HuH-7 (cell line): ENCODE data around the gene PSAP.

Experiments used
- DNase-seq: peaks from one replicate; pipeline ENCODE4 v3.0.0; 2011; ENCODE audit warnings: low spot score

PSAP gene

DNA sequence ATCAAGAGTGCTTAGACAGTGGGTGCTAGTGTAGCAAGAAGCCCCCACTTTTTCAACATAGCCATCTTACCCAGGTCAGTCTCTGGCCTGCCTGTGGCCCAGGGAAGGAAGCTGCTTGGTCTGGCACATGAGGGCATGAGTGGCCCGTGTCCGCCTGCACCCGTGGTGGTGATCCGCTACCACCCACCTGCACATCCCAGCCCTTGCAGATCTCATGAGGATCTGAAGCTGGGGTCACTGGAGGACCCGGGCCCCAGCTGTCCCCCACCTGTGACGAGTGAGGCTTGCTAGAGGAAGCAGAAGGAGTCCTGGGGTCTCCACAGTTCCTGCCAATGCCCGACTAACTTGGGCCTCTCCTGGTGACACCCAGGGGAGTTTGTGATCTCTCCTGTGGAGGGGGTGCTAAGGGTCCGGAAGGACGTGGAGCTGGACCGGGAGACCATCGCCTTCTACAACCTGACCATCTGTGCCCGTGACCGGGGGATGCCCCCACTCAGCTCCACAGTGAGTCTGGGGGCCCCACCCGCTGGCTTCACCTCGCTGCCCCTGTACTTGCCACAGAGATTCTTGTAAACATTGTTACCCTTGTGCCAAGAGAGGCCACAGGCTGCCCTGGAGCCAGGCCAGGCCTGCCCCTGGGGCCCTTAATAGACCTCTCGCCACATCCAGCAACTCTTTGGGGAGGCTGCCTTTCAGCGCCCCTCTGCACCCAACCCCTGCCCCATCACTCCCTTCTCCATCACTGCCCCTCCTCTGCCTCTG, 67.0 kb downstream of the PSAP start:
- no peak for DNase-seq

GRCh38 chr10:71782917-71783490, 68.0 kb downstream of the PSAP start:
- DNase-seq, result no peak

DNA sequence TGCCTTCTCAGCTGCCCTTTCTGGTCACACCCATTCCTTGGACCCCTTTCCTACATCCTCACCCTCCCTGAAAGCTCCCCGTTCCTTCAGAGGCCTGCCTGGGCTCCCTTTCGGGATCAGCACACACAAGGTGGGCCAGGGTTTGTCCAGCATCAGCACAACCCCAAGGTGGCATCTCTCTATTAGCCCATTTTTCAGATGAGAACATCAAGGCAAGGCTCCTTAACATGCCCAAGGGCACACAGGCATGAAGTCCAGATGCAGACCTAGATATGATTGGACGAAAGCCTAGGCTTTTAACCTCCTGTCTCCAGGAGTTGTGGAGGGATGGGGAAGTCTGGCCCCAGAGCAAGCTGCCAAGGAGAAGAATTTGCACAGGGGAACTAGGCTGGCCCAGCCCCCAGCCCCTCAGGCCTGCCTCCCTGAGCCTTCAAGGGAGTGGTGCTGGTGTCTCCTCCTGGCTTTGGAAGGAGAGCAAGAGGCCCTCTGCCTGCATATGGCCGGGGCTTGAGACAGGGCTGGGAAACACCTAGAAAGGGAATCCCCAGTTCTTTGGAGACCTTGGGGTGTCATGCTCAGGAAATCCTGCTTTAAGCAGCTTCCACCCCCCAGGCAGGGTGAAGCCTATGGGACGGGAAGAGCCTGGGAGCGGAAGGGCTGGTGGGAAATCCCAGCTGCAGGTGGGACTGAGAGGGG, 68.7 kb downstream of the PSAP start:
- no peak for DNase-seq

GRCh38 chr10:71780719-71781118, 70.3 kb downstream of the PSAP start:
- DNase-seq, result no peak

DNA sequence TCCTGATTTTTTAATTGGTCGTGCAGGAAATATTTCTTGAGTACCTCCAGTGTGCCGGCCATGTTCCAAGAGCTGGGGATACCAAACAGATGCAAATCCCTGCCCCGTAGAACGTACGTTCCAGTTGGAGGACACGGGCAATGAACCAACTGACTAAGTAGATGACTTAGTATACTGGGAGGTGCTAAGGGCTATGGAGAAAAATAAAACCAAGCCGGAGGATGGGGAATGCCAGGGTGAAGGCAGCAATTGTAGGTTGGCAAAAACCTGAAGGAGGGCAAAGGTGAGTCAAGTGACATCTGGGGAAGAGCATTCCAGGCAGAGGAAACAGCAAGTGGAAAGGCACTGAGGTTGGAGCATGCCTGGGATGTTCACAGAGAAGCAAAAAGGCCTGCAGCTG, 70.9 kb downstream of the PSAP start:
- DNase-seq, result no peak

DNA sequence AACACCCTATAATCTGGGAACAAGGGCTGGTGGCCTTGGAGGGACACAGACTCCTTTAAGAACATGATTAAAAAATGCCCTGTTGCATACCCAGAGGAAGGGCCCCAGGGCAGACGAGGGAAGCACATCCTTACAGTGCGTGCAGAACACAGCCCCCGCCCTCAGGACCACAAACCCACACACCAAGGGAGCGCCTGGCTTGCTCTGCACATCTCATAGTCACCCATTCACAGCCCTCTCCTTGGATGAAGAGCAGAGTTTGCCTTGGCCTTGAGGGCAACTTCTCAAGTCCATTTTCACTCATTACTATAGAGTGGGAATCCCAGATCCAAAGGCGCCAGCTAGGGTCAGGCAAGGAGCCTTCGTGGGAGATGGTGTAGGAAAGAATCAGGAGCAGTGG, 71.4 kb downstream of the PSAP start:
- DNase-seq, result no peak

DNA sequence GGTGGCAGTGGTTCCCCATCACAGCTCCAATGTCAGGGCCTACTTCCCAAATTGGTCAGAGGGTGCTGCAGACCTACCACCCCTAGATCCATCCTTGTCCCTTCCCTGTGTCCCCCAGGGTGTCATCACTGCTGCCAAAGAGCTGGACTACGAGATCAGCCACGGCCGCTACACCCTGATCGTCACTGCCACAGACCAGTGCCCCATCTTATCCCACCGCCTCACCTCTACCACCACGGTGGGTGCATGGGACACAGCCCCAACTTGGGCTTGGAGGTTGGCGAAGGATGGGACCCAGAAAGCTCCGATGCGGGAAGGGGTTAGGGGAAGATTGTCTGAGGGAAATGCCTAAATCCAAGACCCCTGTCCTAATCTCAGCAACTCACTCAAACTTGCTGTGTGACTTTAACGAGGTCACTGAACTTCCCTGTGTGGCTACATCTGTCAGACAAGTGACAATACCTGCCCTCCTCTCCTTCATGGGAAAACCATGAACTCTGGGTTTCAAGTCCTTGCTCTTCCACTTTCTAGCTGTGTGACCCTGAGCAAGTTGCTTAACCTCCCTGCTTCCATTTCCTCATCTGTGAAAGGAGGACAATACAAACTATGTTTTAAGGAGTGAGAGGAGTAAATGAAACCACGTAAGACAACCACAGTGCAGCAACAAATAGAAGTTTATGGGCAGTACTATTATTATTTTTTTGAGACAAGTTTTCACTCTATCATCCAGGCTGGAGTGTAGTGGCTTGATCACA, 72.8 kb downstream of the PSAP start:
- DNase-seq, result no peak

- no peak for DNase-seq
Observed at GRCh38 chr10:71777213-71777985, 73.7 kb downstream of the PSAP start.

DNA sequence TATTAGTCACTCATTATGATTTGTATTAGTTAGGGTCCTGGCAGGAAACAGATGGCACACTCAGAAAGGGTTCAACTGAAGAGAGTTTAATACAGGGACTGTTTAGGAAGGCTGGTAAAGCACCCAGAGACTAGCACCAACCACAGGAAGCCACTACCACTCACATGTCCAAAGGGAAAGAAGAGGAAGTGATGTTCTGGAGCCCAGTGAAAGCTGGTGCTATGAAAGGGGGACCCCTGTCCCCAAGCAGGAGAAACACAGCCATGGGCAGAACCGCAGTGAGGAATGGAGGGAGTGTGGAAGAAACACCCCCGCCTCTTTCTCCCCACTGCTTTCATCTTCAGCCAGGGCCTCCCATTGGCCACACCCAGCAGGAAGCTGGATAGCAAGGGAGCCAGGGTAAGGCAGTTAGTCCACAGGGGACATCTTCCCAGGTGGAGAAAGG, 74.5 kb downstream of the PSAP start:
- DNase-seq, result no peak

DNA sequence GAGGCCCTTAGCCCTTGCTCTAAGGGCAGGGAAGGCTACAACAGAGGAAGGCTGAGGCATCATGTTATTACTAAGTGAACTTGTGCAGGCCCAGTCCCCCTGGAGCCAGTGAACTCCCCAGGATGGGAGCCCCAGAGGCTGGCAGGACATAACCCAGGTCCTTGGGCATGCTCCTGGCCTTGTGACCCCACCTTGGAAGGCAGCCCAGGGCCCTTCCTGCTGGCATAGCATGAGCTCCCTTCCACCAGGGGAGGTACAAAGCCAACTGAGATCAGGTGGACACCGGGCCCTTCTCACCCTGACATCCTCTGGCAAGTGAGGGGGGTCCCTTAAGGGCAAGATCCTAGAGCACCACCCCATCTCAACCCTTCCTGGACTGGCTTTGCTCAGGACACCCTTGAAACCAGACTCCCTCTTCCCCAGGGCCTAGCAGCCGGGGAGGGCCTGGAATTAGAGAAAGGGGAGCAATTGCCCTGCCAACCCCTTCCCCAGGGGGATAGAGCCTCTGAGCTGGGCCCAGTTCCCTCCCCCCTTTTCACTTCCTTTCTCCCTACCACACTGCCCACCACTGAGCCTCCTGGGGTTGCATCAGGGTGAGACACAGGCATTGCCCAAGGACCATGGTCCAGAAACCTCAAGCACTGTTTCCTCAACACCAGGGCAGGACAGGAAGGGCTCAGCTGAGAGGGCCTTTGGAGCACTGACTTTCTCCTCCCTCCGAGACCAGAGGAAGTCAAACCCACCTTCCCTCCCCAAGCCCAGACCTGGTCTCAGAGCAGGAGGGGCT, 75.9 kb downstream of the PSAP start:
- no peak for DNase-seq

- peak; percentile 86 for DNase-seq
Observed at GRCh38 chr10:71773221-71773971, 77.7 kb downstream of the PSAP start, which contains the start of gene VSIR. TSS of gene VSIR (minus strand) at chr10:71773520. CDS start at chr10:71773439, 81 bp downstream.

GRCh38 chr10:71772832-71773220, 78.2 kb downstream of the PSAP start:
- DNase-seq, result no peak

GRCh38 chr10:71771821-71772617, 79.0 kb downstream of the PSAP start:
- no peak for DNase-seq

DNA sequence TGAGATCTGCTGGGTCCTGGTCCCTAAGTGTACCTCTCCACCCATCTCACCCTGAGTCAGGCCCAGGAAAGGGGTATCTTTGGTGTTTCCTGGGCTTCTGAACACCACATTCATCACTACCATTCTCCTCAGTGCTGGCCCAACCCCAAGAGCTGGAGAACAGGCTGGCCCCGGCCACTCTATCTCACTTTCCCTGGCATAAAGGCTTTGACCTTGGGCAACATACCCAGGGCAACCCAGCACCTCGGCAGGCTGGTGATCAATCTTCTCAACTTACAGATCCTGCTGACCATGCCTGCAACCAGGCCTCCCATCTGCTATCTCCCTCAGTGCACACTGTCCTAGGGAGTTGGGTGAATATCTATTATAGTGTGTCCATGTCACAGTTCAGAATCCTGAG, 79.8 kb downstream of the PSAP start:
- DNase-seq, result no peak

DNA sequence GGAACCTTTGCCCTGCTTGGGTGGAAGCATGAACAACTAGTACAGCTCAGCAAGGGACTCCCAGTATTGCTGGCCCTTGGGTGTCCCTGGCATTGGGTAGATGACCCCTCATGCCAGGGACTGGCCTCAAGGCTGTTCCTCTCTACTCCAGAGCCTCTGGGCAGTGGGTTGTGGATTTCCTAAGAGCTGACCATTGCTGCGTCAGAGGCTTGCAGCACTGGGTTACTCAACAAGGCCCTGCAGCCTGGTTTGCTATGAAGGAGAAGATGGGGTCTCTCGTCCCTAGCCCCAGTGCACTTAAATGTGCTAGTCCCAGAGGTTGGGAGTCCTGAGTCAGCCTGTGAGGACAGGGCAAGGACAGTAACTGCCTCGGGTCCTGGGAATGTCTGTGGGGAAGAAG, 80.3 kb downstream of the PSAP start:
- no peak for DNase-seq

- no peak for DNase-seq
Observed at GRCh38 chr10:71770255-71770654, 80.8 kb downstream of the PSAP start.

DNA sequence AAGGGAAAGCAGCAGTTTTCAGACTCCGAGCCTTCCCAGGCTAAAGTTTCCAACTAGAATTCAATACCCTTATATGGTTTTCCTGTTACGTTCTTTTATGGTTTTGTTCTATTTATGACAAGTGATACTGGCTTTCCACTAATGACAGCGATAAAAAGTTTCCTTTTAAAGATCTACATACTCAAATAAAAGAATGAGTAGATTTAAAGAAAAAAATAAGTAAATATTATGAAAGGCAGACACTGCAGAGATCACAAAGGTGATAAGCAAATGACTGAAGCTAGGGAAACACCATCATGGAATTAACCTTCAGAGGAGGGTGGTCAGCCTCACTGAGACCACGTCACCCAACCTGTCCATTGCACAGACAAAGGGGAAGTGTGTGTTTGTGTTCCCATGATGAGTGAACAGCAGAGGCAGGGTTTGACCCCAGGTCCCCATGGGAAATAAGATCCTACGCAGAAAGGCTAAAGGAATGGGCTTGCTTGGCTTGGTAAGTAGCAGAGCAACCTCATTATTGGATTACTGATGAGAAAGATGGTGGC, 81.7 kb downstream of the PSAP start:
- no peak for DNase-seq

DNA sequence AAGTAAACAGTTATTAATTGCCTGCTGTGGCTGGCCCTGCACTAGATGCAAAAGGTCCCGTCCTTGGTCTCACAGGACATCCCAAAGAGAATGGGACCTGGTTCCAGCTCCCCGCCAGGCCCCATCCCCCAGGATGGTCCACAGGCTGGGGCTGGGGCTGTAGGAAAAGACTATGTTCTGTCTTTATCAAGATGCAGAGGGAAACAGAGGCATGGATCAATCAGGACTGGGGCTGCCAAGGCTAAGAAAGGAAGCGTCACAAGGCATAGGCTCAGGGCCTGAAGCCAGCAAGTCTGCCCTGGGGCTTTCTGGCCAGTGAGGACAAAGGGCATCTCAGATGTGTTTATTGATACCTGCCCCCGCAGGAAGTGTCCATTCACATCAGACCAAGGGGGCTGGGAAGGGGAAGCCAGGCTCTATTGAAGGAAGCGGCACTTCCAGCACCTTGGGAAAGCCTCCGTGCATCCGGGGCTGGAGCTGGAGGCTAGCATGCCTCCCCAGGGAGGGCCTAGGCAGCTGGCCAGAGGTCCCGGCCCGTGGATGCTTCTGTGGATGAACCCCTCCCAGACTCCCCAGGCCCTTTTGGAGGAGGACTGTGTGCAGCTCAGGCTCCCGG, 83.5 kb downstream of the PSAP start:
- DNase-seq, result peak; percentile 43
